HepG2 (cell line): ENCODE measurements around the gene GANC. TPM values are rescaled to one million over a fixed set of nuclear protein-coding genes. Genes with fewer than 3 reads are reported as not detected.

Experiments
- ATAC-seq: fragments of 200-7000 bp; cut with Tn5 transposase; 3 replicates; pipeline ENCODE4 v1.9.1; 2020; ENCODE audit warnings: mild to moderate bottlenecking, moderate library complexity
- BruUV-seq: library from RNA; stranded (reverse); fragments of 400-500 nt; replicated peaks from 2 replicates; lab custom pipeline; 2021; lab: Mats Ljungman, UMichigan
- CTCF ChIA-PET: fragments of 300-600 bp; formaldehyde crosslinking; extraction: SDS; loops from one replicate; lab custom pipeline; 2021; ENCODE audit warnings: low total read pairs, inconsistent platforms, low intra/inter-chr PET ratio; lab: Yijun Ruan, JAX
- POLR2A ChIA-PET: fragments of 350-600 bp; sonication (Branson Sonifier 250); formaldehyde crosslinking; loops from one replicate; lab custom pipeline; 2020; ENCODE audit warnings: antibody characterized with exemption, inconsistent platforms; lab: Yijun Ruan, JAX
- DNase-seq: peaks from one replicate; pipeline ENCODE4 v3.0.0-alpha.2; 2015; ENCODE audit warnings: low spot score
- FAIRE-seq: peaks from 3 replicates; lab custom pipeline; 2011; peaks lifted over from hg19 to GRCh38; lab: Jason Lieb, UNC
- H2AFZ ChIP-seq: one replicate; pipeline ENCODE4 v1.6.1; 2011; ENCODE audit warnings: low read length, inconsistent platforms
- H3K27ac ChIP-seq: fragments of 300-600 bp; 3 replicates; pipeline ENCODE4 v1.8.0; 2011; ENCODE audit warnings: mixed run types, mild to moderate bottlenecking, mixed read lengths, low read length, inconsistent platforms; ENCODE audit not compliant: insufficient read depth; ENCODE audit errors: extremely low read length
- H3K27me3 ChIP-seq, 2 experiments: fragments of 200-600 bp in 1 of 2; 2 replicates in 1 of 2; 3 replicates in 1 of 2; pipeline versions ENCODE4 v1.6.0 to v1.8.0; 2011; ENCODE audit warnings: low read length in 2 of 2, mild to moderate bottlenecking in 2 of 2, moderate library complexity in 2 of 2, inconsistent platforms in 1 of 2; ENCODE audit not compliant: insufficient read depth in 2 of 2, control insufficient read depth in 1 of 2
- H3K36me3 ChIP-seq, 2 experiments: fragments of 200-600 bp in 1 of 2; replicated peaks in 1 of 2; 2 replicates in 1 of 2; 3 replicates in 1 of 2; pipeline versions ENCODE4 v1.5.1 to v1.8.0; 2011; ENCODE audit warnings: low read length in 2 of 2, inconsistent platforms in 1 of 2; ENCODE audit not compliant: insufficient read depth in 2 of 2, control insufficient read depth in 1 of 2
- H3K4me1 ChIP-seq: 2 replicates; pipeline ENCODE4 v1.5.1; 2012; ENCODE audit warnings: low read length, inconsistent platforms; ENCODE audit not compliant: insufficient read depth
- H3K4me2 ChIP-seq: 2 replicates; pipeline ENCODE4 v1.6.0; 2011; ENCODE audit warnings: low read depth, low read length, inconsistent platforms
- H3K4me3 ChIP-seq, 3 experiments: fragments of 200-600 bp in 1 of 3; sonication (generic), shearing (Covaris generic) in 1 of 3; replicated peaks in 1 of 3; 2 replicates each; pipeline ENCODE4 v1.5.1; 2011 to 2016; ENCODE audit warnings: low read length in 3 of 3, inconsistent platforms in 2 of 3, low read depth in 2 of 3, mild to moderate bottlenecking in 2 of 3, control low read depth in 1 of 3, mixed read lengths in 1 of 3; ENCODE audit not compliant: insufficient read depth in 1 of 3
- H3K79me2 ChIP-seq: one replicate; pipeline ENCODE4 v1.6.1; 2011; ENCODE audit warnings: low read length, inconsistent platforms; ENCODE audit not compliant: insufficient read depth
- H3K9ac ChIP-seq: 2 replicates; pipeline ENCODE4 v1.6.0; 2011; ENCODE audit warnings: mild to moderate bottlenecking, low read depth, low read length, inconsistent platforms; ENCODE audit not compliant: insufficient read depth
- H3K9me3 ChIP-seq: 2 replicates; pipeline ENCODE4 v1.5.1; 2012; ENCODE audit warnings: mild to moderate bottlenecking, low read length
- H4K20me1 ChIP-seq: 2 replicates; pipeline ENCODE4 v1.6.0; 2011; ENCODE audit warnings: inconsistent platforms, mild to moderate bottlenecking, low read length, moderate library complexity; ENCODE audit not compliant: insufficient read depth
- CC2D1A ChIP-seq: sonication (generic); formaldehyde crosslinking; IDR thresholded peaks from 2 replicates; pipeline ENCODE4 v1.8.1; 2023; ENCODE audit warnings: mild to moderate bottlenecking, missing genetic modification reagents
- DNMT3B ChIP-seq: conservative IDR thresholded peaks from 2 replicates; pipeline ENCODE4 v1.6.1; 2016; ENCODE audit warnings: missing biosample characterization, control low read depth
- FOXK2 ChIP-seq: fragments of 450-650 bp; IDR thresholded peaks from 2 replicates; pipeline ENCODE4 v1.6.1; 2016
- KLF13 ChIP-seq: sonication (generic); formaldehyde crosslinking; IDR thresholded peaks from 2 replicates; pipeline ENCODE4 v1.4.0; 2020; ENCODE audit warnings: mild to moderate bottlenecking, missing genetic modification reagents
- KLF6 ChIP-seq: IDR thresholded peaks from 2 replicates; pipeline ENCODE4 v1.8.0; 2016; ENCODE audit warnings: missing biosample characterization, missing genetic modification reagents
- NFAT5 ChIP-seq: sonication (generic); formaldehyde crosslinking; IDR thresholded peaks from 2 replicates; pipeline ENCODE4 v1.4.0; 2020; ENCODE audit warnings: missing genetic modification reagents
- NFKBIZ ChIP-seq: IDR thresholded peaks from 2 replicates; pipeline ENCODE4 v1.6.1; 2018; ENCODE audit warnings: missing genetic modification reagents, missing compliant biosample characterization
- SMARCC2 ChIP-seq: fragments of 450-650 bp; IDR thresholded peaks from 2 replicates; pipeline ENCODE4 v1.6.1; 2017; ENCODE audit warnings: antibody characterized with exemption, mild to moderate bottlenecking
- SPEN ChIP-seq: sonication (generic); formaldehyde crosslinking; IDR thresholded peaks from 2 replicates; pipeline ENCODE4 v1.5.1; 2020; ENCODE audit warnings: low read depth, mild to moderate bottlenecking, missing genetic modification reagents
- ZMYM3 ChIP-seq: sonication (generic); formaldehyde crosslinking; IDR thresholded peaks from 2 replicates; pipeline ENCODE4 v1.5.1; 2020; ENCODE audit warnings: mild to moderate bottlenecking, missing genetic modification reagents
- ZNF644 ChIP-seq: IDR thresholded peaks from 2 replicates; pipeline ENCODE4 v1.6.1; 2016; ENCODE audit warnings: low read depth
- in situ Hi-C: cut with HindIII; loops from 2 replicates; pipeline ENCODE4 v1.10.0; 2017; ENCODE audit warnings: low pct_unique_long_range_greater_than_20kb; ENCODE audit not compliant: extremely low pct_ligation_motif_present
- intact Hi-C: fragments of 100-400 bp; cut with micrococcal nuclease; formaldehyde crosslinking; loops from one replicate; pipeline ENCODE4 v1.10.0; 2022; ENCODE audit not compliant: unreplicated experiment
- polyA plus RNA-seq, 8 experiments: library from polyadenylated mRNA; depleted of rRNA in 3 of 8; stranded (reverse) in 7 of 8; unstranded in 1 of 8; fragments of >200 nt; fragmentation: Illumina TruSeq in 4 of 8; extraction: Trizol in 4 of 8; gene quantifications; 2 replicates each; pipeline versions ENCODE4 v1.2.1 to v1.2.3, GENCODE V29; 2011 to 2016; ENCODE audit warnings: low read depth in 4 of 8, missing spikeins in 1 of 8, mixed read lengths in 1 of 8; ENCODE audit not compliant: insufficient read depth in 1 of 8
- total RNA-seq, 5 experiments: library from RNA; depleted of rRNA; stranded (reverse); fragments of >200 nt; fragmentation: Illumina TruSeq; extraction: Trizol; gene quantifications; 2 replicates each; pipeline ENCODE4 v1.2.3, GENCODE V29; 2016; ENCODE audit warnings: low read depth in 1 of 5

Gene GANC
- total and polyA plus RNA-seq, 2 of the 13 experiments (the other 11 are each of a cell fraction or from before 2014, with no cell fraction given): 17.0 to 21.0 TPM

- TF ChIP-seq NFAT5 (CRISPR knock-in tag) (no peak), CC2D1A (CRISPR knock-in tag) (no peak), FOXK2 (no peak)
Measured at GRCh38 chr15:42264795-42265194, 8.2 kb upstream of the GANC start (continued).

GRCh38 chr15:42267286-42267685 lies 5.7 kb upstream of the GANC start:
- POLR2A ChIA-PET: no interaction called here
- Histone ChIP-seq H3K4me2 (no peak overlapping the region), H3K4me3 (no peak overlapping the region), H3K9ac (no peak overlapping the region), H3K79me2 (peaks cover 40% of the 10 kb centered on the region), H3K36me3 (peaks cover 5 to 57% of the 10 kb centered on the region in 2 experiments), H3K27ac (no peak overlapping the region), H4K20me1 (peaks cover 3% of the 10 kb centered on the region; the same call in 1 of the 2 replicates), H3K9me3 (no peaks in the 10 kb centered on the region), H2AFZ (no peak overlapping the region), H3K27me3 (no peaks in the 10 kb centered on the region), H3K4me1 (peaks cover 29% of the 10 kb centered on the region)
- intact Hi-C loops: loop anchor here (10.0 kb wide), 1 partner anchor 48 kb away; no protein-coding TSS in a partner anchor
- in situ Hi-C loops: no loop called here
- no TSS peak for BruUV-seq
- FAIRE-seq (no peak), DNase-seq (no peak)
- CTCF ChIA-PET: no interaction called here
- no peak for TF ChIP-seq DNMT3B
- no peak for TF ChIP-seq SMARCC2
- TF ChIP-seq SPEN (CRISPR knock-in tag): no peak
- no peak for TF ChIP-seq NFKBIZ (CRISPR knock-in tag)
- no peak for TF ChIP-seq KLF6 (CRISPR knock-in tag)
- no peak for TF ChIP-seq ZMYM3
- no peak for TF ChIP-seq KLF13 (CRISPR knock-in tag)
- no peak for TF ChIP-seq ZNF644
- TF ChIP-seq, all 625 proteins: peak for 0
- no peak for ATAC-seq
